ENCODE results near the gene SLC45A2.

DNA sequence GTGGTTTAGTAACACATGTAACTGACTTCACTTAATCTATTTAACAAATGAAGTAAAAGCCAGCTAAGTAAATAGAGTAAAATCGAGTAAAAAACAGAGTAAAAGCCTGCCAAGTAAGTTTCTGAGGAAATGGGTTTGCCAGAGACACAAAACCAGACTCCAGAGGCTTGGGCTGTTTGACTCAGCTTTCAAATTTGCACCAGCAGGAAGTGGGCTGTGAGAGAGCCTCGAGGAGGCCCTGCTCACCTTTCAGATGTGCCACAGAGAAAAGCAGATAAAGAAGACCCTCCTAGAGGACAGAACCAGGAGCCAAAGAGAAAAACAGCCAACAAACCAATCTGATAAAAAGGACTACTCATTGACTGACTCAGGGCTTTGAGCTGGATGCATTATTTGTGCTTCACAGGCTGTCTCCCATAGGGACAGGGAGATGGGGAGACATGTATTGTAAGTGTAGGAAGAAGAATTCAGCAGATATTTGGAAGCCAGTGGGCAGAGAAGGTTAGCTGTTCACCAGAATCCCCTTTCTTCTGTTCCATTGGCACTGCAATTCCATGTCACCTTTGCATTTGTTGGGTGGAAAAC, 37.7 kb upstream of the SLC45A2 start:
- no peak for TF ChIP-seq POLR2A (IDR thresholded peaks at IDR 0.05; ENCODE audit: extremely low read depth, insufficient read length)
- TF ChIP-seq, protein P1, sequence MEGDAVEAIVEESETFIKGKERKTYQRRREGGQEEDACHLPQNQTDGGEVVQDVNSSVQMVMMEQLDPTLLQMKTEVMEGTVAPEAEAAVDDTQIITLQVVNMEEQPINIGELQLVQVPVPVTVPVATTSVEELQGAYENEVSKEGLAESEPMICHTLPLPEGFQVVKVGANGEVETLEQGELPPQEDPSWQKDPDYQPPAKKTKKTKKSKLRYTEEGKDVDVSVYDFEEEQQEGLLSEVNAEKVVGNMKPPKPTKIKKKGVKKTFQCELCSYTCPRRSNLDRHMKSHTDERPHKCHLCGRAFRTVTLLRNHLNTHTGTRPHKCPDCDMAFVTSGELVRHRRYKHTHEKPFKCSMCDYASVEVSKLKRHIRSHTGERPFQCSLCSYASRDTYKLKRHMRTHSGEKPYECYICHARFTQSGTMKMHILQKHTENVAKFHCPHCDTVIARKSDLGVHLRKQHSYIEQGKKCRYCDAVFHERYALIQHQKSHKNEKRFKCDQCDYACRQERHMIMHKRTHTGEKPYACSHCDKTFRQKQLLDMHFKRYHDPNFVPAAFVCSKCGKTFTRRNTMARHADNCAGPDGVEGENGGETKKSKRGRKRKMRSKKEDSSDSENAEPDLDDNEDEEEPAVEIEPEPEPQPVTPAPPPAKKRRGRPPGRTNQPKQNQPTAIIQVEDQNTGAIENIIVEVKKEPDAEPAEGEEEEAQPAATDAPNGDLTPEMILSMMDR (IDR thresholded peaks at IDR 0.05; ENCODE audit: low read depth, low read length): no peak
- TF ChIP-seq MYC (IDR thresholded peaks at IDR 0.05; ENCODE audit: low read depth, low read length): no peak
- no peak for TF ChIP-seq MAX (IDR thresholded peaks at IDR 0.05; ENCODE audit: low read depth, low read length)

Data from NB4 (cell line).